Measurements from ENCODE around the gene ZKSCAN4. TPM values are rescaled to one million over a fixed set of nuclear protein-coding genes. Genes with fewer than 3 reads are reported as not detected.

Gene ZKSCAN4
- total RNA-seq, 4 donors from 2014 or later = 1.5 to 15.6 (median 4.7) TPM

DNA sequence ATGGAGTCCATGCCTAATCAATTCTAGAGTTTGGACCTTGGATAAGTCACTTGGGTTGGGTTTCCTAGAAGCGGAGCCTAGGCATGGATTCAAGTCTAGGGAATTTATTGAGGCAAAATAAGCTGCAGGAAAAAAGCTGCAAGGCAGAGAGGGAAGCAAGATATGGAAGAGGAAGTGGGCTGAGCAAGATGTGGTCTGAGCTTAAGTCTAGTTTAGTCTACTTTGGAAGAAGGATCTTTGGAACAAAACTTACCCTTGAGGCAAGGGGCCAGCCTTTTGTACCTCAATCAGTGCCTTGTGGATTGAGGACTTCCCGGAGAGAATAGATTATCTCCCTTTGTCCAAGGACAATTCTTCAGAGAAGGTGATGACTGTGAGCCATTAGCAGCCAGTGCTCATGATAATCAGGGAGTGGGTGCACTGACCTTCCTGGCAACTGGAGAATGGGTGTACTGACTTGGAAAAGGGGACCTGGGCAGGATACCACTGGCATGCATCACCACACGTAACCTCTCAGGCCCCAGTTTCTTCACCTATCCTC is 16.1 kb downstream of the ZKSCAN4 start:
- Histone ChIP-seq H3K36me3 (no peaks in the 10 kb centered on the region), H3K4me3 (no peak overlapping the region), H3K9me3 (no peaks in the 10 kb centered on the region), H3K4me1 (no peaks in the 10 kb centered on the region), H3K27ac (no peak overlapping the region), H3K27me3 (no peaks in the 10 kb centered on the region)
- TF ChIP-seq, protein P1, sequence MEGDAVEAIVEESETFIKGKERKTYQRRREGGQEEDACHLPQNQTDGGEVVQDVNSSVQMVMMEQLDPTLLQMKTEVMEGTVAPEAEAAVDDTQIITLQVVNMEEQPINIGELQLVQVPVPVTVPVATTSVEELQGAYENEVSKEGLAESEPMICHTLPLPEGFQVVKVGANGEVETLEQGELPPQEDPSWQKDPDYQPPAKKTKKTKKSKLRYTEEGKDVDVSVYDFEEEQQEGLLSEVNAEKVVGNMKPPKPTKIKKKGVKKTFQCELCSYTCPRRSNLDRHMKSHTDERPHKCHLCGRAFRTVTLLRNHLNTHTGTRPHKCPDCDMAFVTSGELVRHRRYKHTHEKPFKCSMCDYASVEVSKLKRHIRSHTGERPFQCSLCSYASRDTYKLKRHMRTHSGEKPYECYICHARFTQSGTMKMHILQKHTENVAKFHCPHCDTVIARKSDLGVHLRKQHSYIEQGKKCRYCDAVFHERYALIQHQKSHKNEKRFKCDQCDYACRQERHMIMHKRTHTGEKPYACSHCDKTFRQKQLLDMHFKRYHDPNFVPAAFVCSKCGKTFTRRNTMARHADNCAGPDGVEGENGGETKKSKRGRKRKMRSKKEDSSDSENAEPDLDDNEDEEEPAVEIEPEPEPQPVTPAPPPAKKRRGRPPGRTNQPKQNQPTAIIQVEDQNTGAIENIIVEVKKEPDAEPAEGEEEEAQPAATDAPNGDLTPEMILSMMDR (IDR thresholded peaks at IDR 0.05) = no peak
- no peak for TF ChIP-seq POLR2A (IDR thresholded peaks at IDR 0.05)
- intact Hi-C loops (cut with DNase I; ENCODE audit: low total_unique reads) = no loop called here
- DNase-seq = no peak

DNA sequence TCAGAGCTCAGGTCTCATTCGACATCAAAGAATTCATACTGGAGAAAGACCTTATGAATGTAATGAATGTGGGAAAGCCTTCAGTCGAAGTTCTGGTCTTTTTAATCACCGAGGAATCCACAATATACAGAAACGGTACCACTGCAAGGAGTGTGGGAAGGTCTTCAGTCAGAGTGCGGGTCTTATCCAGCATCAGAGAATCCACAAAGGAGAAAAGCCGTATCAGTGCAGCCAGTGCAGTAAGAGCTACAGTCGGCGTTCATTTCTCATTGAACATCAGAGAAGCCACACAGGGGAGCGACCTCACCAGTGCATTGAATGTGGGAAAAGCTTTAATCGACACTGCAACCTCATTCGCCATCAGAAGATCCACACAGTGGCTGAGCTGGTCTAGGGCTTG is 19.3 kb downstream of the ZKSCAN4 start:
- no peak overlapping the region for H3K27ac ChIP-seq
- H3K36me3 ChIP-seq = no peaks in the 10 kb centered on the region
- DNase-seq = no peak
- no peak overlapping the region for H3K4me3 ChIP-seq
- TF ChIP-seq POLR2A (IDR thresholded peaks at IDR 0.05) = no peak
- TF ChIP-seq, protein P1 (IDR thresholded peaks at IDR 0.05) = no peak
- no peaks in the 10 kb centered on the region for H3K27me3 ChIP-seq
- H3K4me1 ChIP-seq = no peaks in the 10 kb centered on the region
- intact Hi-C loops (cut with DNase I; ENCODE audit: low total_unique reads) = no loop called here
- no peaks in the 10 kb centered on the region for H3K9me3 ChIP-seq

DNA sequence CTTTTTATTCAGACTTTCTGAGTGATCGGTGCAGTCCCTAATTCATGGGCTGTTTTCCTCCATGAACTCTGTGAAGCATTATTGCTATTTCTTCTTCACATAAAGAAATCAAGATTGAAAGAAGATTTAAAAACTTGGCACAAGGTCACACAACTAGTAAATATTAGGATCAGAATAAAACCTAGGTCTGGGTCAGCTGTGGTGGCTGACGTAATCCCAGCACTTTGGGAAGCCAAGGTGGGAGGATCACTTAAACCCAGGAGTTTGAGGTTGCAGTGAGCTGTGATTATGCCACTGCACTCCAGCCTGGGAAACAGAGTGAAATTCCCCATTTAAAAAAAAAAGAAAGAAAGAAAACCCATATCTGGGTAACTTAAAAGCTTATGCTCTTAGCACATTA is 25.6 kb downstream of the ZKSCAN4 start:
- no peak overlapping the region for H3K4me3 ChIP-seq
- H3K36me3 ChIP-seq = no peaks in the 10 kb centered on the region
- intact Hi-C loops (cut with DNase I; ENCODE audit: low total_unique reads) = no loop called here
- H3K4me1 ChIP-seq = no peaks in the 10 kb centered on the region
- no peak for TF ChIP-seq POLR2A (IDR thresholded peaks at IDR 0.05)
- TF ChIP-seq, protein P1 (IDR thresholded peaks at IDR 0.05) = no peak
- no peak overlapping the region for H3K27ac ChIP-seq
- no peaks in the 10 kb centered on the region for H3K9me3 ChIP-seq
- no peaks in the 10 kb centered on the region for H3K27me3 ChIP-seq
- no peak for DNase-seq

DNA sequence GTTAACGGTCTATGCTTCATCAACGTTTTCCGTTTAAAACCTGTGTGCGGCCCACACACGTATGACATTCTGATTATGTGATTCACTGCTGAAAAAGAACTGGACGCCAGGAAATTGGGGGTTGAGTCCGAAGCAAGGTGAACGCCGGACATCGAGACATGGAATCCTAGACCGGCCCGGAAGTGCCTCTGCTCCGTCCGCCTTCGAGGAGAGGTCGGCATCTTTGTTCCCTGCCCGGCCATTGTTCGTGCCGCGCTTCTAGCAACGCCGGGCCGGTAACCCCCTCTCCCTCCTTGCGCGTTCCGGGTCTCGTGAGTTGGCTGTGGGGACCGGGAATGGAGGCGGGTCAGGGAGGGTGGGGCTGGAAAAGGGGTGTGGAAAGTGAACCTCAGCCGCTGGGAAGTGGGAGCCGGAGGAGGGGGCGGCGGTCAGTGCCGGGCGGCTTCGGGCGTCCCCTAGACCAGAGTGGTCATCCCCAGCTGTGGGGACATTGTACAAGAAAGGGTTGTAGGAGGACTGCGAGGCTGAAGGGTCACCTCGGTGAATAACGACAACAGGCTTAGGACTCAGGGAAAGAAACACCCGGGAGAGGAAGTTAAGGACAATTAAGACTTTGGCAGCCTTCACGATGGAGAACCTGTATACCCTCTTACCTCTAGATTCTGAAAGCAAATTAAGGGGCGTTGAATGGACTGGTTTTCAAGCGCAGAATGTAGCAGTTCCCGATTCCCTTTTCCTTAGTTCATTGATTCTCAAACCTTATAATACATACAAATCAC is 26.8 kb downstream of the ZKSCAN4 start, which contains the start of gene ZSCAN9:
Gene ZSCAN9 (plus strand): TSS at position 220 of the 779 bp plus-strand sequence. CDS start 1,810 bp downstream, outside the sequence.
- Histone ChIP-seq H3K36me3 (no peaks in the 10 kb centered on the region), H3K27me3 (no peaks in the 10 kb centered on the region), H3K9me3 (no peaks in the 10 kb centered on the region), H3K27ac (peak within 1 kb of the TSS; percentile 80 to 83), H3K4me3 (peak within 1 kb of the TSS; percentile 68 to 83), H3K4me1 (no peaks in the 10 kb centered on the region)
- peak; percentile 87 to 89 for DNase-seq
- intact Hi-C loops (cut with DNase I; ENCODE audit: low total_unique reads) = no loop called here
- TF ChIP-seq, protein P1 (IDR thresholded peaks at IDR 0.05) = no peak
- TF ChIP-seq POLR2A (IDR thresholded peaks at IDR 0.05) = no peak
